ENCODE measurements around the gene SMIM22. TPM values are rescaled to one million over a fixed set of nuclear protein-coding genes. Genes with fewer than 3 reads are reported as not detected.

Gene SMIM22, protein sequence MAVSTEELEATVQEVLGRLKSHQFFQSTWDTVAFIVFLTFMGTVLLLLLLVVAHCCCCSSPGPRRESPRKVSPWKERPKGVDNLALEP
- total RNA-seq (2021; fragmentation: NEBNext Ultra II Directional; extraction: Animal tissue kit (Norgen Biotek cat#: 25700)), result not detected
- long read RNA-seq, result 0 reads

DNA sequence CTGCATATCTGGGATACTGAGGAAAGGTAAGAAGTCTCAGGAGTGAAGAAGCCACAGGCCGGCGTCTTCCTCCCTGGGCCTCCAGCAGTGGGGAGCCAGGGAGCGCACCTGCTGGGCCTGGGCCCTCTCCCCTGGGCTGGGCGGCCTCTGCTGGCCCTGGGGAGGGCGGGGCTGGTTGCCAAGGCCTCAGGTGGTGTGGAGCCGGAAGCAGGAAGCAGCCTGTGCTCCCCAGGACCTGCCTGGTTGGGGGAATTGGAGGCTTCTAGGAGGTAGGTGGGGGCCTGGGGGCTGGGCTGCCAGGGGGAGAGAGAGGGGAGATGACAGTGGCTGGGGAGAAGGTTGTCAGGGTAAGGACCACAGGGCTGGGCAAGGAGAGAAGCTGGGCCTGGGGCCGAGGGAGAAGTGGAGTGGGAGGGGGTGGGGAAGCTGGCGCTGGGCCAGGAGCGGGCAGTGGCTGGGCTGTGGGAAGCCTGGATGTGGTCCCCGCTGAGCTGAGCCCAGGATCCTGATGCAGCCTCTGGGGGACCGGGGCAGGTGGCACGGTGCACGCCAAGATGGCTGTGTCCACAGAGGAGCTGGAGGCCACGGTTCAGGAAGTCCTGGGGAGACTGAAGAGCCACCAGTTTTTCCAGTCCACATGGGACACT is at the start of gene SMIM22:
SMIM22 (plus strand) TSS at position 189 of the 647 bp plus-strand sequence; CDS start at position 555, 366 bp downstream.
- no peak within 1 kb of the TSS for H3K4me3 Mint-ChIP-seq
- no peaks in the 10 kb centered on the region for H3K4me1 Mint-ChIP-seq (ENCODE audit: low read depth)
- H3K9me3 Mint-ChIP-seq, result no peaks in the 10 kb centered on the region
- no peaks in the 10 kb centered on the region for H3K36me3 Mint-ChIP-seq (ENCODE audit: low read depth)
- TF ChIP-seq, protein P1, sequence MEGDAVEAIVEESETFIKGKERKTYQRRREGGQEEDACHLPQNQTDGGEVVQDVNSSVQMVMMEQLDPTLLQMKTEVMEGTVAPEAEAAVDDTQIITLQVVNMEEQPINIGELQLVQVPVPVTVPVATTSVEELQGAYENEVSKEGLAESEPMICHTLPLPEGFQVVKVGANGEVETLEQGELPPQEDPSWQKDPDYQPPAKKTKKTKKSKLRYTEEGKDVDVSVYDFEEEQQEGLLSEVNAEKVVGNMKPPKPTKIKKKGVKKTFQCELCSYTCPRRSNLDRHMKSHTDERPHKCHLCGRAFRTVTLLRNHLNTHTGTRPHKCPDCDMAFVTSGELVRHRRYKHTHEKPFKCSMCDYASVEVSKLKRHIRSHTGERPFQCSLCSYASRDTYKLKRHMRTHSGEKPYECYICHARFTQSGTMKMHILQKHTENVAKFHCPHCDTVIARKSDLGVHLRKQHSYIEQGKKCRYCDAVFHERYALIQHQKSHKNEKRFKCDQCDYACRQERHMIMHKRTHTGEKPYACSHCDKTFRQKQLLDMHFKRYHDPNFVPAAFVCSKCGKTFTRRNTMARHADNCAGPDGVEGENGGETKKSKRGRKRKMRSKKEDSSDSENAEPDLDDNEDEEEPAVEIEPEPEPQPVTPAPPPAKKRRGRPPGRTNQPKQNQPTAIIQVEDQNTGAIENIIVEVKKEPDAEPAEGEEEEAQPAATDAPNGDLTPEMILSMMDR (IDR thresholded peaks at IDR 0.05), result no peak
- no peaks in the 10 kb centered on the region for H3K27me3 Mint-ChIP-seq (ENCODE audit: insufficient read depth)
- DNase-seq, result no peak
- no peak within 1 kb of the TSS for H3K27ac Mint-ChIP-seq

DNA sequence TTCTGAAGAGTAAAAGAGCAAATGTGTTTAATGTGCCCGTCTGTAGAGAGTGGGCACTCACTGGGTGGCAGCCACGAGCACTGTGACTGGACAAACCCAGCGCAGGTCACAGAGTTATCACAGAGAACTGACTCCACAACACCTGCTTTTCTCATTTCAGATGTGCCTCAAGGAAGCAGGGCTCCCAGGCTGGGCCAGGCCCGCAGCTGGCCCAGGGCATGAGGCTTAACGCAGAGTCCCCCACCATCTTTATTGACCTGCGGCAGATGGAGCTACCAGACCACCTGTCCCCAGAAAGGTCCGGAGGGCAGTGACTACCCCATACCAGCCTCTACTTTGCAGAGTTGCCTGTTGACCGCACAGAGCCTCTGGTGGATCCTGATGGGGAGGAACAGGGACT is 49.0 kb upstream of the SMIM22 start:
- DNase-seq, result no peak
- Mint-ChIP-seq H3K9me3 (no peaks in the 10 kb centered on the region), H3K4me3 (no peak overlapping the region), H3K36me3 (ENCODE audit: low read depth) (no peaks in the 10 kb centered on the region), H3K27ac (no peak overlapping the region; the same call in 1 of the 2 replicates), H3K27me3 (ENCODE audit: insufficient read depth) (no peaks in the 10 kb centered on the region; the same call in 1 of the 2 replicates), H3K4me1 (ENCODE audit: low read depth) (peaks cover 12% of the 10 kb centered on the region)
- TF ChIP-seq, protein P1 (IDR thresholded peaks at IDR 0.05), result no peak

DNA sequence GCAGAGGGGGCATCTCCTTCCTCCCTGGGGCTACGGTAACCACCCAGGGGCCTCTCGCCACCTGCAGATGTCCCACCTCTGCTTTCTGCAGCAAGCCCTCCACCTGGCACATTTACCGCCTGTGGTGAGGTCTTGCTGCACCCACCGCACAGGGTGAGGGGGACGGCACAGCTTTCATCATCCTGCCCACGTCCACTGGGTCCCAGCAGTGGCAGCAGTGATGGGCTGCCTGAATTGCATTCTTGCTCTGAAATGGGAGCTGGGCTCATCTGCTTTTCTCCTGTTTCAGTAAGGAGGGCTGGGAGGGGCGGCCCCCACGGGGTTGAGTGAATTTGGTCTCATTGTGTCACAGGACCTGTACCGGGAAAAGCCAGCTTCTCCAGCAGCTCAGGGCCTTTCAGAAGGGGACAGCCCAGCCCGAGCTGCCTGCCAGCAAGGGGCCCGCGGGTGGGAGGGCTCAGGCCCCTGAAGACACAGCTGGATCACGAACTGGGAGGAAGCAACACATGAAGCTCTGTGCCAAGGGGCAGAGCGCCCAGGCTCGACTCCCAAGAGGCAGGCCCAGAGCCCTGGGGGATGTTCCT is 48.1 kb upstream of the SMIM22 start:
- Mint-ChIP-seq H3K9me3 (no peaks in the 10 kb centered on the region), H3K4me1 (ENCODE audit: low read depth) (peaks cover 12% of the 10 kb centered on the region), H3K4me3 (no peak overlapping the region), H3K27me3 (ENCODE audit: insufficient read depth) (no peaks in the 10 kb centered on the region; the same call in 1 of the 2 replicates), H3K36me3 (ENCODE audit: low read depth) (no peaks in the 10 kb centered on the region), H3K27ac (no peak overlapping the region)
- no peak for DNase-seq
- TF ChIP-seq, protein P1 (IDR thresholded peaks at IDR 0.05), result no peak

DNA sequence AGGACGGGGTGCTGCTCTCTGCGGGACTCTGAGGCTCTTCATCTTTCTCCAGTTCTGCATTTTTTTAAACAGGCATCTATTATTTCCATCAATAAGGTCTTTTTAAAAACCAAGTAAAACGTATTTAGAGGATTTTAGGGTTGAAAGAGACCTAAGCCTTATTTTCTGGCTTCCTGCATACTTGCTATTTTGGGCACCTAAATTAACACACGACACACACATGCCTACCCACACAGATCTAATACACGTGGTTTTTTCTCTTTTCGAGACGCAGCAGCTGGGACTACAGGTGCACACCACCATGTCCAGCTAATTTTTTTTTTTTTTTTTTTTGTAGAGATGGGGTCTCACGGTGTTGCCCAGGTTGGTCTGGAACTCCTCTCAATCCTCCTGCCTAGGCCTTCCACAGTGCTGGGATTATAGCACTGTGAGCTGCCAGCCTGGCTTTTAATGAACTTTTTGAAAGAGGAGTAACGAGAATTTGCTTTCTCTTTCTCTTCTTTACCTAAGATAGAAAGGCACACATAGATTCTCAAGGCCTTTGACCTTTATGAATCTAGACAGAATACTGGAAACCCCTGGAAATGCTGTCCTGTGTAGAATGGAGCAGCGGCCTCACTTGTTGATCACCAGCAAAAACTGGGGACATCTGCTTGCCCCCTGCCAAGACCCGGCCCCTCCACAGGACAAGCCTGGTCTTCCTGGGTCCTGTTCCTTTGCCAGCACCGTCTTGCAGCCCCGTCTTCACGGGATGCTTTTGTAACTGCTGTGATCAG is 47.1 kb upstream of the SMIM22 start:
- DNase-seq, result no peak
- Mint-ChIP-seq H3K9me3 (no peaks in the 10 kb centered on the region), H3K36me3 (ENCODE audit: low read depth) (no peaks in the 10 kb centered on the region), H3K27me3 (ENCODE audit: insufficient read depth) (no peaks in the 10 kb centered on the region), H3K4me3 (no peak overlapping the region), H3K27ac (no peak overlapping the region), H3K4me1 (ENCODE audit: low read depth) (peaks cover 8% of the 10 kb centered on the region)
- TF ChIP-seq, protein P1 (IDR thresholded peaks at IDR 0.05), result no peak

DNA sequence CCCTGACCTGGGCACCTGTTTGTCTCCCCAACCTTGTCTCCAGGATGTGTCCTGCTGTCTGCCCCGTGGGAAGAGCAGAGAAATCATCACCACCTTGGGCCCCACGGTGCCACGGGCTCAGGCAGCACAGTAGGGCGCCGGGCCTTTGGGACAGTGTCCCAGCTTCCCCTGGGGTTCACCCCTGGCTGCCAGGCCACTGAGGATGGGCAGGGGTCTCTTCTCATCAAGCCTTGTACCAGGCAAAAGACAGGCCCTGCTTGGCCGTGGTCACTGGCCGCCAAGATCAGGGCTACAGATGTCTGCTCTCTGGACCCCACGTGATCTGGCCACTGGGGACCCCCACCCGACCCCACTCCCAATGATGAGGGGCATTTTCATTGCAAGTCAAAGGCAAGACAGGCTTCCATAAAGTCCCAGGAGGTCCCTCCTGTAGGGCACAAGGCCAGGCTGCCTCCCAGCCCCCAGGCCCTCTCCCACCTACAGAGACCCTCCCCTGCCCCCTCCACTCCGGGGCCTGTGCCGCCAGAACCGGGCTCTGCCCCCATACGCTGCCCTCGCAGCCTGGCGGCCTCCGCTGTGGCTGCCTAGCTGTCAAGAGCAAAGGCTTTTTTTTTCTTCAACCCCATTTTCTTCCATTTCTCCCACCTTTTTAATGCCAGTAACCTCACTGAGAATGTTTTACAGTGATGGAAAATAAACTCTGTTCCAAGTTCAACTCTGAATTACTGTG is 46.3 kb upstream of the SMIM22 start:
- Mint-ChIP-seq H3K36me3 (ENCODE audit: low read depth) (no peaks in the 10 kb centered on the region), H3K4me3 (no peak overlapping the region), H3K27ac (no peak overlapping the region), H3K4me1 (ENCODE audit: low read depth) (peaks cover under 1% of the 10 kb centered on the region), H3K27me3 (ENCODE audit: insufficient read depth) (no peaks in the 10 kb centered on the region), H3K9me3 (no peaks in the 10 kb centered on the region)
- TF ChIP-seq, protein P1 (IDR thresholded peaks at IDR 0.05), result no peak
- no peak for DNase-seq

Data from HFFc6 (cell line).